ENCODE results near the gene NEUROD2. TPM values are rescaled to one million over a fixed set of nuclear protein-coding genes. Genes with fewer than 3 reads are reported as not detected.

NEUROD2 gene
- total and polyA plus RNA-seq, 2 of the 13 experiments (the other 11 are each of a cell fraction or from before 2014, with no cell fraction given) = not detected

DNA sequence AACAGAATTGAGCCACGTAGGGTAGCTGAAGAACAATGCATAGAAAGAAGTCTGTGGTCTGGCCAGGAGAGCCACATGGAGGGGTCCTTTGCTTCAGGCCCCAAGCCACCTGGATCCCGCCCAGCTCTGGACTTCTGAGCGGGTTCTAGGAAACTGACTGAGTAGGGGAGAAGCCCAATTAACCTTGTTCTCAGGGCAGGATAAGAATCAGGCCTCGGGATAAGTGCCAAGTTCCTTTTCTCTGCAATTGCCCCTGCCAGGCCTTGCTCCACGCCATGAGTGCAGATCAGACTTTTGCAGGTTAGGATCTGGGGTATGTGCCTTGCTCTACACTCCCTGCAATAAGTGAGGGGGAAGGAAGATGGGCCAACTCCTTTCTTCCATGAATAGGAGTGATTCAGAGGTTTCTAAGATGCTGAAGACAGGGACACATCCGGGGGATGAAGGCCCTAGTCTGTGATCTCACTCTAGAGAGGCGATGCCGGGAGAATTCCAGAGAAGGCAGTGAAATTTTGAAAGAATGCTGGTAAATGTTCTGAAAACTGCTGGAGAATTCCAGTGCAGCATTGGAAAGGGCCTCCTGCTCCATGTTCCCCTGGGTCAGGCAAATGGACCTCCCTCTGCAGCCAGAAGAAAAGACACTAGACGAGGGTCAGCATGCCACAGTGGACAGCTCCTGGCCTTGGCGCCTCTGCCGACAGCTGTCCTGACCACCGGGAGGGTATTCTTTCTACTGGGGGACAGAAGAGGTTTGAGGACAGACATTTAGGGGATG is 5.8 kb downstream of the NEUROD2 start (continued):
- TF ChIP-seq CENPBD1 (CRISPR knock-in tag; IDR thresholded peaks at IDR 0.05; ENCODE audit: borderline replicate concordance, low read depth) (no peak), MIER2 (CRISPR knock-in tag; IDR thresholded peaks at IDR 0.05) (peak; percentile 73; the same call in 1 of the 2 replicates)

GRCh38 chr17:39600997-39601597 is 6.6 kb downstream of the NEUROD2 start:
- DNase-seq (ENCODE audit: low spot score) (no peak), ATAC-seq (no peak), FAIRE-seq (no peak)
- POLR2A ChIA-PET = no interaction called here
- no peaks in the 10 kb centered on the region for H3K4me1 ChIP-seq (ENCODE audit: insufficient read depth, low read length)
- H4K20me1 ChIP-seq (ENCODE audit: insufficient read depth, low read length) = peaks cover 16% of the 10 kb centered on the region; the same call in 1 of the 2 replicates
- H3K36me3 ChIP-seq (replicated peaks in 1 of 2; ENCODE audit: control insufficient read depth in 1 of 2, insufficient read depth in 2 of 2, low read length in 2 of 2) = no peaks in the 10 kb centered on the region
- no peak overlapping the region for H3K9ac ChIP-seq (ENCODE audit: insufficient read depth, low read depth, low read length)
- H3K27me3 ChIP-seq (ENCODE audit: control insufficient read depth in 1 of 2, insufficient read depth in 2 of 2, low read length in 2 of 2) = peaks cover 56 to 96% of the 10 kb centered on the region in 2 experiments
- WGBS (ENCODE audit: low lambda C conversion rate) = 7% methylated on average over 17 of the region's 21 CpGs
- no peak overlapping the region for H3K4me2 ChIP-seq (ENCODE audit: low read depth, low read length)
- intact Hi-C loops (cut with micrococcal nuclease; ENCODE audit: unreplicated experiment) = no loop called here
- in situ Hi-C loops (cut with HindIII; ENCODE audit: extremely low pct_ligation_motif_present, low pct_unique_long_range_greater_than_20kb) = no loop called here
- H3K79me2 ChIP-seq (ENCODE audit: insufficient read depth, low read length) = no peaks in the 10 kb centered on the region
- no peak overlapping the region for H2AFZ ChIP-seq (ENCODE audit: low read length)
- H3K4me3 ChIP-seq (replicated peaks in 1 of 3; ENCODE audit: insufficient read depth in 1 of 3, low read depth in 2 of 3, low read length in 3 of 3) = no peak overlapping the region
- H3K27ac ChIP-seq (ENCODE audit: extremely low read length, insufficient read depth, low read length) = no peak overlapping the region
- TF ChIP-seq EZH2 (conservative IDR thresholded peaks at IDR 0.05; ENCODE audit: low read depth, low read length) = peak; percentile 78; the same call in 1 of the 2 replicates
- TF ChIP-seq RBFOX2 (IDR thresholded peaks at IDR 0.05; ENCODE audit: low read depth, low read length) = no peak
- BruUV-seq (replicated peaks) = no TSS peak
- no peaks in the 10 kb centered on the region for H3K9me3 ChIP-seq (ENCODE audit: low read length)
- CTCF ChIA-PET (ENCODE audit: low intra/inter-chr PET ratio, low total read pairs) = no interaction called here

All from HepG2 (cell line).